ENCODE results near the gene KBTBD13.
"Not testable (repeated sequence)": the region's sequence is repeated elsewhere in the genome, so short reads cannot be mapped to it uniquely, and the experiment has no call there.

Gene KBTBD13

DNA sequence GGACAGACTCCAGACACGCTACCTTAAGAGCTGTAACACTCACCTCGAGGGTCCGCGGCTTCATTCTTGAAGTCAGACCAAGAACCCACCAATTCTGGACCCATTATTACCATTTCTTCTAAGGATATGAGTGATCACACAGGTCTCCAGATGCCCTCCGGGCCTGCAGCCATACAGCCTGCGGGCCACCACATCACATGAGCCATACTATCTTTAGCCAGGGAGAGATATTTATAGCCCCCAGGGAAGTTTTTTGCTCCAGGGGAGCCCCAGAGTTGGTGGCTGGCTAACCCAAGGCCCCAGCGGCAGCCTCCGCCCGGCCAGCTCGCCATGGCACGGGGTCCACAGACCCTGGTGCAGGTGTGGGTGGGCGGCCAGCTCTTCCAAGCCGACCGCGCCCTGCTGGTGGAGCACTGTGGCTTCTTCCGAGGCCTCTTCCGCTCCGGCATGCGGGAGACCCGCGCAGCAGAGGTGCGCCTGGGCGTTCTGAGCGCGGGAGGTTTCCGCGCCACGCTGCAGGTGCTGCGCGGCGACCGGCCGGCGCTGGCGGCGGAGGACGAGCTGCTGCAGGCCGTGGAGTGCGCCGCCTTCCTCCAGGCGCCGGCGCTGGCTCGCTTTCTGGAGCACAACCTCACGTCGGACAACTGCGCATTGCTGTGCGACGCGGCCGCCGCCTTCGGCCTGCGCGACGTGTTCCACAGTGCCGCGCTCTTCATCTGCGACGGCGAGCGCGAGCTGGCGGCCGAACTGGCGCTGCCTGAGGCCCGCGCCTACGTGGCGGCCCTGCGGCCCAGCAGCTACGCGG lies at the start of gene KBTBD13:
Gene KBTBD13 (plus strand): TSS at position 261 of the 805 bp plus-strand sequence. CDS start 70 bp downstream, at position 331.
- no peak for DNase-seq (ENCODE audit: low read depth)

DNA sequence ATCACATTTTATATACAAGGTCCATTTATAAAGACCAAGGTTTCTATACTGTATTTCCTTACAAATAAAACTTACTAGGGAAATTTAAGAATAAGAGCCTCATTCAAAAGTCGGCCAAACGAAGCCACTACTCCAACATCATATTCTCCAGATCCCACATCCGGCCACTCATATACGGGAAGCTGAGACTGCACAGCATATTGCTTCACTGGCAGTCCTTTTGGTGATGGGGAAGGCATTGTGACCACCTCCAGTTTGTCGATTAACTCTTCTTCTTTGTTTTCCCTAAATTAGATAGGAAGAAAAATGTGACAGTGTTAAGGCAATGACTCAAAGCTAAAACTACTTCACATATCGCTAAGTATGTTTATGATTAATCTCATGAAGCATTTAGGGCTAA lies 49.8 kb upstream of the KBTBD13 start:
- DNase-seq (ENCODE audit: low read depth) = no peak

DNA sequence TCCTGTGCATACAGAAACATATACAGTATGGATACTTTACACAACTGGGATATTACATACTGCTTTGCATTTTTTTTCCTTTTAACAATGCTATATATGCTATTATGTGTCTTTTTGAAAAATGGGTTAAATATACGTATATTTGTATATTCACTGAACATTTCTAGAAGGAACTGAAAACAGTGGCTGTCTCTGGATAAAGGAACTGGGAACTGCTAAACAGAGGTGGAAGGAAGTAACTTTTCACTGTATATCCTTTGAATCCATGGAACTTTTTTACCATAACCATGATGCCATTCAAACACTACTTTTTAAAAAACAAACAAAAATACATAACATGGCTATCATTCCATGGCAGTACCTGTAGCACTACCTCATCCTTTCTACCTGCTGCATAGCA lies 49.0 kb upstream of the KBTBD13 start:
- DNase-seq (ENCODE audit: low read depth) = no peak

DNA sequence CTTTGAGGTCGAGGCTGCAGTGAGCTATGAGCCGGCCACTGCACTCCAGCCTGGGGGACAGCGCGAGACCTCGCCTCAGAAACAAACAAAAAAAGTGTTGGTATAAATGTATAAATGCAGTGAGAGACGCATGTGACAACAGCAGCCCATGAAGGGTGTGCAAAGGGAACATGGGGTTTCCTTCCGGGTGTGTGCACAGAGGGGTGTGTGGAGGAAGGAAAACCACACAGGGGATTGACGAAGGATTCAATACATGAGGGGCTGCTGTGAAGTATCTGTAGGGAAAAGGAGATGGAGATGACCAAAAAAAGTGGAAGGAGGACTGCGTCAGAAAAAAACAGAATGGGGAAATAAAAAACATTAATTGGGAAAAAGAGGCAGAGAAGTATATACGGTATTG lies 48.2 kb upstream of the KBTBD13 start:
- no peak for DNase-seq (ENCODE audit: low read depth)

DNA sequence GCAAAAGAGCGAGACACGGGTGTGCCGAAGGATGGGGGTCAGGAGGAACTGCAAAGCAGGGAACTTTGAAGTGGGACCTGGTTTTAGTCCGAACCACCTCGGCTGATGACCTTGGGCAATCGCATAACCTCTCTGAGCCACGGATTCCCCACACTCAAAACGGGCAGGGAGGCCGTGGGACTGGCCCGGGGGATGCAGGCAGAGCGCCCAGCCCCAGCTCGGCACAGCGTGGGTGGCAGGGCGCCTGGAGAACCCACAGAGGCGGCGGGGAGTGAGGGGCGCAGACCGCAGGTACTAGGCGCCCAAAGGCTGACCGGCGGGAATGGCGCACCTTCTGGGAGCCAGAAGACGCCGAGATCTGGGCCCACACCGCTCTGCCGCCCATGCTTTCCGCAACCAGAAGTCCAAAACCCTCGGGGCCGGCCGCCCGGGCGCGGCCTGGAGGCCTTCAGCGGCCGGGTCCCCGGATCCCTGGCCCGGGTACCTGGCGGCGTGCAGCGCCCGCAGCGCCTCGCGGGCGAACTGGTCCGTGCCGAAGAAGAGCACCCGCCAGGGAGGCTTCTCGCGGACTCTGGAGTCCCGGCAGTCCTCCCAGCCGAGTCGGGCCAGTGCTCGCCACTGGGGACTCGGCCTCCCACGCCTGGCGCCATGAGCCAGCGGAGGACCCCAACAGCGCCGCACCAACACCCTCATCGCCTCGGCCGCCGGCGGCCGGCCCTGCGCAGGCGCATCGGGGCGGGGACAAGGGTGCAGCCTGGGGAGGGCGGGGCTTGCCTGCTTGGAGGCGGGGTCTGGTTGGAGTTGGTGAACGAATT lies 47.4 kb upstream of the KBTBD13 start, which contains the start of gene MTFMT:
Gene MTFMT (minus strand): TSS at position 719 of the 815 bp plus-strand sequence. CDS start 26 bp downstream, at position 693.
- peak; percentile 88 for DNase-seq (ENCODE audit: low read depth)

DNA sequence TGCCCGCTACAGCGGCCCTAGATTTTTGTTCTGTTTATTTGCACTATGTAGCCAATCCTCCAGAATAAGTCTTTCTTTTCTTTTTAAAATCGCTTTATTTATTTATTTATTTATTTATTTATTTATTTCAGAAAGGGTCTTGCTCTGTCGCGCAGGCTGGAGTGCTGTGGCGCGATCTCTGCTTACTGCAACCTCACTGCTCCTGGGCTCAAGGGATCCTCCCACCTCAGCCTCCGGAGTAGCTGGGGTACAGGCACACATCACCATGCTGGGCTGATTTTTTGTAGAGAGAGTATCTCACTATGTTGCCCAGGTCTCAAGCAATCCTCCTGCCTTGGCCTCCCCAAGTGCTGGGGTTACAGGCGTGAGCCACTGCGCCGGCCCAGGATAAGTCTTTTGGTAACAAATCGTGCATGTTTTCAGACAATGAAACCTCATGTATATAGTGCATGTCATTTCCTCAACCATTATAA lies 46.8 kb upstream of the KBTBD13 start:
- no peak for DNase-seq (ENCODE audit: low read depth)

DNA sequence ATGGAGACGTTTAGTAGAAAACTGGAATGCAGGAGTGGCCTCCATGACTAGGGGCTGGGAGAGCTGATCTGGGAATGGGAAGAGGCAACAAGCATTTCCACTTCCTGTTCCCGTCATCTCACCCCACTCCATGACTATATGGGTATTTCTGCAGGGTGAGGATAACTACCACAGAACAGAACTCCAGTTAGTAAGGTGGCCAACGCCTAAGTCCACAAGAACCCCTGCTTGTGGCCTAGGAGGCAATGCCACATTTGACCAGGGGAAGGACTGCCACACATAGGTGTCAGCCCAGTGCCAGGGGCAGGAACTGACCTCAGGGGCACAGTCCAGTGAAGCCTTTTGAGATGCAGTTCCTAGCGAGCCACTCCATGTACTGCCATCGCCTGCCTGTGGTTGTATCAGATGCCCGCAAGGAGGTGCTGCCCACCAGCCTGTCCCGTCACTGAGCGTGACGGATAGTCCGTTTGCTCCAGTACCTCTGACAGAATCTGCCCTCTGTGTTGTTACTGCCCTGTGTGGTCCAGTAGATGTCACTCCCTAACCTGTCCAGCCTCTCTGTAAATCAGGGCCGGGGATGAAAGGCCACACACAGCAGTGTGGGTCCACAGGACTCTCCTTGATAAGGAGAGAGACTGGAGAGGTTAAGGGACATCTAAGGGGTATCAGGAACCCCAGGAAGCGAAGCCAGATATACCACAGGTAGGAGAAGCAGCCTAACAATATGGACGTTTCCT lies 43.6 kb upstream of the KBTBD13 start:
- DNase-seq (ENCODE audit: low read depth) = no peak

DNA sequence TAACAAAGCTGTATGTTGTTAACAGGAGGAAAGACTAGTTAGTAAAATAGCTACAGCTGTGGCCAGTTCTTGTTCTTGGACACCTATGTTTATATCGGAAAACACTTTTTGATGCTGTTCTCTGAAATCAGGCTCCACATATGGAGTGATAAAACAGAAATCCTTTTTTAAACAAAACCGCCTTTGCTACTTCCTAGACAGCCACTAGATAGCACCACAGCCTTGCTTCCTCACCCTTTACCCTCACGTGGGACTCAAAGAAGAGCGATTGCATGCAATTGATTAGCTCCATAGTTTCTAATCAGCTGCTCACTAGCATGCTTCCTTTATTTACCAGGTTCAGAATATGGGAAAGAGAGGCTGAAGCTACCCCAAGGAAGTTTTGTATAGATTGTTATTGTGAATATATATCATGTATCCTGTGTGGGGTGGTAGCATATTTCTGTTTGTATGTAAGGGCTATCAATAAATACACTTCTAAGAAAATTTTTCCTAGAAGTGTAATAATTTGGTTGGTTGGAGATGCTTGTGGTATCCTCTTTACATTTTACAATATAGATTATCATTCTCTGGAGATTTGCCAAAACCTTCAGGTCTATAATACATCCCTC lies 42.8 kb upstream of the KBTBD13 start:
- DNase-seq (ENCODE audit: low read depth) = no peak

DNA sequence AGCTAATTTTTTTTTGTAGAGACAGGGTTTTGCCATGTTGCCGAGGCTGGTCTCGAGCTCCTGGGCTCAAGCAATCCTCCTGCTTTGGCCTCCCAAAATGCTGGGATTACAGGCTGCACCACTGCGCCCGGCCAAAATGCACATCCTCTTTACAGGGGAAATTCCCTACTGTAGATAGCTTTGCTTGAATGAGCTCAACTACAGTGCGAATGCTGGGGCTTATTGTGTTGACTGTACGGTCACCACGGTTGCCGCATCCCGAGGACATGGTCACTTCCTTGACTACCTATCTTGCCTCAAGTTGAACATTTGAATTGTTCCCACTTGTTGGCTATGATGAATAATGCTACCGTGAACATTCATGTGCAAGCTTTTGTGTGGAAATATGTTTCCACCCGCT lies 41.8 kb upstream of the KBTBD13 start:
- no peak for DNase-seq (ENCODE audit: low read depth)

DNA sequence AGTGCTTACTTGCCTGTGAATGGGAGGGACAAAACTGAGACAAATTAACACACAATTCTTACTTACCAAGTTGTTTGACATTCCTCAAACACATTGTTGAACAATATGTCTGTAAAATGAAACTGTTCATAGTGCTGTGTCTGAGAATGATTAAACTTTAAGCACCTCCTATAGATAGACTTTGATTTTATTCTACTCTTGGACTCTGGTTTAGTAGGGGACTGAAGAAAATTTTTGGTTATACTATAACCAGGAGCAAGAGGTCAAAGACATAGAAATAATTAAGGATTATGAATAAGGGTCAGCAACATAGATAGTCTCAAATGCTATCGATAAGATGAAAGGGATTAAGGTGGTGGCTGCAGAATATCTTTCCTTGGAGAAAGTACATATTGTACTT lies 39.2 kb upstream of the KBTBD13 start:
- DNase-seq (ENCODE audit: low read depth) = no peak

DNA sequence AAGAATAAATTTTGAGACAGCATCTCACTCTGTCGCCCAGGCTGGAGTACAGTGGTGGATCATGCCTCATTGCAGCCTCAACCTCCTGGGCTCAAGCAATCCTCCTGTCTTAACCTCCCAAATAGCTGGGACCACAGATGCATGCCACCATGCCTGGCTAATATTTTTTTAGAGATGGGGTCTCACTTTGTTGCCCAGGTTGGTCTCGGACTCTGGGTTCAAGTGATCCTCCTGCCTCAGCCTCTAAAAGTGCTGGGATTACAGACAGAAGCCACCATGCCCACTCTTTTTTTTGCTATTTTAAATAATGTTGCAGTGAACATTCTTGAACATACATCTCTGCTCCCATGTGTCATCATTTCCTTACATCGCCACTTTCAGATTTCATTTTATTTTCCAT lies 38.1 kb upstream of the KBTBD13 start:
- DNase-seq (ENCODE audit: low read depth) = no peak

DNA sequence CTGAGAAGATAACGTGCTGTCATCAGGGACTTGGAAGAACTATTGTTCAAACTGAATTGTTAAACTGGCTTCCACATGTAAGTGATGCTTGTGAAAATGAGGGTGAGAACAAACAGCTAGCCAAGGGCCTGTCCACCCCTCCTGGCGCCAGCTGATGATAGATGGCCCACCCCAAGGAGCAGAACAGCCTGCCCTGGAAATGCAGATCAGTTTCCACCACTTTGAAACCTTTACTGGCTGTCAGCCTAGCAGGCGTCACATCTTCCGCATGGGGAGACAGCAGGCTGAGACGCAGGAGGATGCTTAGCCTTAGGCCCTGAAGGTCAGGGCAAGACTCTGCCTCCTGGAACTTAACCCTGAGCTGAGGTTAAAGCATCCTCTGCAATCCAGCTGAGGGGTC lies 37.7 kb upstream of the KBTBD13 start:
- no peak for DNase-seq (ENCODE audit: low read depth)

DNA sequence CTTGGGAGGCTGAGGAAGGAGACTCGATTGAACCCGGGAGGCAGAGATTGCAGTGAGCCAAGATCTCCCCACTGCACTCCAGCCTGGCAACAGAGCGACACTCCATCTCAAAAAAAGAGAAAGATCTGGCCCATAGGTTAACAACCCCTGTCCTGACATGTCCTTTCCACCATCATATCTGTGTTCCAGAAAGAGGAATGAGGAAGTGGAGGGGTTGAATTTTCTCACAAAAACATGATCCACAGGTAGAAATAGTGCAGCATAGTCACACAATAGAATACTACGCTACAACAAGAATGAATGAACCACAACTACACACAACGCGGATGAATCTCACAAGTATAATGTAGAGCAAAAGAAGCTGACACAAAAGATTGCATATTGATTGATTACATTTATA lies 36.1 kb upstream of the KBTBD13 start:
- DNase-seq (ENCODE audit: low read depth) = no peak

DNA sequence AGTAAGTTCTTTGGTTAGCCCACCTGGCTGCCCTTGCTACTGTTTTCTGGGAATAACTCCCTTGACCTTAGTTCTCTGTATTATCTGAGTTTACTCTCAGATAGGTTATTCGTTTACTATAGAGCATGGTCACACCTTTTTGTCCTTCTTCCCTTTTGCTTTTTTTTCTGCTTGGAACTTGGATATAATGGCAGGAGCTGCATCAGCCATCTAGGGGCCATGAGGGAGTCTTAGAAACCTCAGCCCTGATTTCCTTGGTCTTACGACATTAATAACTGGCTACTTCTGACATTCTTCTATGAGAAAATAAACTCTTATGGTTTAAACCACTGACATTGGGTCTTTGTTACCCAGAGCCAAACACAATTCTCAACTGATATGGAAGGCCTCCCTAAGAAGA lies 34.8 kb upstream of the KBTBD13 start:
- no peak for DNase-seq (ENCODE audit: low read depth)

DNA sequence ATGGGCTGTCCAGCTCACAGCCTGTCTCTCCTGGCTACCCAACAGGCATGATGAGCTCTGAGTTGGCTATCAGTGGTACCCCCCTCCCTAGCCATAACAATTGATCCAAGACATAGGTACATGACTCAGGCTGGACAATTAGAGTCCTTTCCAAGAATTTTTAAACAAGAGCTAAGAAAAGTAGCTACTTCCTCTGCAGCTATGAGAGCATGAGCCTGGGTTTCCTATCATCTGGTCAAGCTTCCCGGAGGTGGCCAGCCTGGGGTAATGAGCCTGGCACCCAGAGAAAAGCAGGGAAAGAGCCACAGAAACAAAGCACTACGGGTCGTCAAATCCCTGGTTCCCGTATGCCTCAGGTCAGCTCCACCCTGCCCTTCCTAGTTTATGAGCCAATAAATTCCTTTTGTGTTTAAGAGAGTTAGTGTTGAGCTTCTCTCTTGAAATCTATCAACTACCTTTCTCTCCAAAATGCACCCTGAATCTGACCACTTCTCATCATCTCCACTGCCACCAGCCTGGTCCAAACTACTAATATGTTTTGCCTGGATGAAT lies 33.7 kb upstream of the KBTBD13 start:
- no peak for DNase-seq (ENCODE audit: low read depth)

DNA sequence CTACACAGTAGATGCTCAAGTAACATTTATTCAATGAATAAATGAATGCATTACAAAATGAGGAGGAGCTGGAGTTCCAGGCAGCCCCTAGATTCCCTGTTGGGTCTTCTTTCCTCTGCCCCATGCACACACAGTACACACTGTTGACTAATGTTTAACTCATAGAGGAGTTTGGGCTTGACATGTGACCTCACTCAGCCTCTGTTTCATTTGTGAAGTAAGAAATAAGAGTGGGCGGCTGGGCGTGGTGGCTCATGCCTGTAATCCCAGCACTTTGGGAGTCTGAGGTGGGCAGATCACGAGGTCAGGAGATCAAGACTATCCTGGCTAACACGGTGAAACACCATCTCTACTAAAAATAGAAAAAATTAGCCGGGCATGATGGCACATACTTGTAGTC lies 32.3 kb upstream of the KBTBD13 start:
- not testable (repeated sequence) for DNase-seq (ENCODE audit: low read depth)

DNA sequence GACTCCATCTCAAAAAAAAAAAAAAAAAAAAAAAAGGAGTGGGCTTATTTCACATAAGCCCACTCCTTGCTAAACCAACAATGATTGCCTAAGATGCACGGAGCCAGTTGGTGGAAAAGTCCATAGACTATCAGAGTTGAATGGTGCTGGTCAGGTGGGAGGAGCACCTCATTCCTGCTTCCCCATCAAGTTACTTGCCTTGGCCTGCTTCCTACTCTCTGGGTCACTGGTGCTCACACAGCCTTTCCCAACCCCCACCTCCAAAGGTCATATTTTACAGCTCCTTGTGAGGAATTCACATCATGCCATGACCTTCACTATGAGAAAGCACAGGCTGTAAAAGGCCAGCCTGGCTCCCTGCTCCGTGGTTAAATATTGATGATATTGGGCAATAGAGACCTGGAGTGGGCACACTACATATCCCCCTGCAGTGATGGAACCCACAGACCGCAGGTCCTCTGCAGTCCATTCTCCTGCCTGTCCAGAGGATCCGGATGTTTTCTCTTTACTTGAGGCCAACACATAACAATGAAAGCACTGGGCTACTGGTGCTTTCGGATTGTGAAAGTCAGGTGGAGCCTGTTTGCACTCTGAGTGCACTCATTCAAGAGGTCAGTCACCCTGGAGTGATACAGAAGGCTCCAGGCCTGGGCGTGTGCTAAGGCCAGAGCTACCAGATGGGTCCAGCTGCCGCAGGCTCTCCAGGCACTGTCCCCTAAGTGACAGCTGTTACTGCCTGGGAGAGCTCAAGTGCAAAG lies 31.6 kb upstream of the KBTBD13 start, which contains the start of gene SLC51B:
Gene SLC51B (plus strand): TSS at position 664 of the 758 bp plus-strand sequence. CDS start 4,618 bp downstream, outside the sequence.
- DNase-seq (ENCODE audit: low read depth) = no peak

DNA sequence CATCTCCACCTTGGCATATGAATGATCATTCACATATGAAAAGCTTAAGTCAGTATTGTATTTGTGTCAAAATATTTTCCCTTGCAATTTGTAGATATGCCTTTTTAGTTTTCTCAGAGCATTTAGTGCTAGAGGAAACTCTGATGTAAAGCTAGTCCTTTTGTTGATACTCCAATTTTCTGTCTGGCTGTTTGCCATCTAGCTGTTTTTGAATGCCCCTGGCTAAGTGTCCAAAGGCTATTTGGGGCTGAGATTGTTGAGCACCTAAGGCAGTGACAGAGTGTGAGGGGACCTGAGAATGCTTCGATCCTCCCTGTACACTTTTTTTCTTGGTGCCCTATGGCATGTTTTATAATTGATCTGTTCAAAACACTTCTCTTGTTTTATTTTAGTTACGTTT lies 28.3 kb upstream of the KBTBD13 start:
- DNase-seq (ENCODE audit: low read depth) = no peak

DNA sequence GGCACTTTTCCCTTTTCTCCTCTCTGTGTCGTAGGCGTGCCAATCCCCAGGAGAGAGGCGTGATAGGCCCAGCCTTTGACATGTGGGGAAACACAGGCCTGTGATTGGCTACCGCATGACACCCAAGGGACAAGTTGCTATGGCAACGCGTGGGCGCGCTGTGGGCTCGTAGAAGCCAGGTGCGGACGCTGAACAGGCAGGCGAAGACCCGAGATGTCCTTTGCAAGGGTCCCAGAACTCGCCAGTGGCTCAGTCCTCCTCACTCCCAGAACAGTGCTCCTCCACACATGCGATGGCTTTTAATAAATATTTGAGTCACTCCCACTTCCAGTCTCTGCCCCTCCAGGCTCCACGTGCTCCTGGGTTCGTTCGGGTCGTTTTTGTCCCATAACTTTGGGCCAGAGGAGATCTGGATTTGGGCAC lies 27.1 kb upstream of the KBTBD13 start:
- DNase-seq (ENCODE audit: low read depth) = peak; percentile 75

DNA sequence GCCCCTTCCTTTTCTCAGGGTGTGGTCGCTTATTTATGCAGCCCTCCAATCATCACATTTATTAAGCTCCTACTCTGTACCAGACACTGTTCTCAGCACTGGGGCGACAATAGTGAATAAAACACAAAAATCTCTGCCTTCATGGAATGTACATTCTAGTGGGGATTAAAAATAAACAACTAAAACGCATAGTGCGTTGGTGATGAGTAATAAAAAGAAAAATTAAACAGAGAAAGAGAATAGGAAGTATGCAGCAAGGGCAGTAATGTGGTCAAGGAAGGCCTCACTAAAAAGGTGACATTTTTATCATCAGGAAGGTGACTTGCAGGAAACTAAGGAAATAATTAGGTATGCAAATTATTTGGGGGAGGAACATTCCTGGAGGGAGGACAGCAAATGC lies 26.3 kb upstream of the KBTBD13 start:
- no peak for DNase-seq (ENCODE audit: low read depth)

DNA sequence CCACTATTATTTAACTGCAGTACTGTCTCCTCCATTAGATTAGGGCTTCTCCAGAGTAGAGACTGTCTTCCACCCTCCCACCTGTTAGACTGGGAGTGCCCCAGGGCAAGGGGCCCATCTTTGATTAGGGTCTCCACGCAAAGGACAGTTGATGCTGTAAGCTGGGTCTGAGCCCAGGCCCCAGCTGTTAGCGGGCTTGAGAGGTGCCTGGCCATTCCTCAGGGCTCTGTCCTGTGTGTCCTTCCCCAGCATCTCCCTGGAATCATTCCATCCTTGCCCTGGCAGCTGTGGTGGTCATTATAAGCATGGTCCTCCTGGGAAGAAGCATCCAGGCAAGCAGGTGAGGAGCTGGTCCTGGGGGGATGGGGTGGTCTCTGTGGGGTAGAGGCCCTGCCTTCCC lies 25.3 kb upstream of the KBTBD13 start:
- DNase-seq (ENCODE audit: low read depth) = no peak

Measured in stimulated activated CD8-positive, alpha-beta memory T cell treated with anti-CD3 and anti-CD28 coated beads, Interleukin-12 subunit alpha, Interleukin-12 subunit beta, amount 100 ng/mL, for 1 hour (primary cell).